CD4-positive, alpha-beta T cell (primary cell): ENCODE data around the gene CCL11. TPM values are rescaled to one million over a fixed set of nuclear protein-coding genes. Genes with fewer than 3 reads are reported as not detected.

Source experiments
- ATAC-seq: fragments of 200-7000 bp; cut with Tn5 transposase; one replicate; pipeline ENCODE4 v1.10.0; 2022; ENCODE audit warnings: mild to moderate bottlenecking; ENCODE audit not compliant: poor library complexity
- CTCF ChIA-PET: fragments of 350-600 bp; sonication (Branson Sonifier 250); formaldehyde crosslinking; loops from one replicate; lab custom pipeline; 2021; ENCODE audit warnings: antibody characterized with exemption, inconsistent platforms; lab: Charles Lee
- POLR2A ChIA-PET: fragments of 350-600 bp; sonication (Branson Sonifier 250); formaldehyde crosslinking; loops from one replicate; lab custom pipeline; 2021; ENCODE audit warnings: antibody characterized with exemption, inconsistent platforms; lab: Charles Lee
- DNase-seq, 14 experiments: peaks; one replicate each; pipeline ENCODE4 v3.0.0-alpha.2; 2013 to 2020; ENCODE audit warnings: mixed read lengths in 2 of 14
- H3K27ac ChIP-seq, 2 donors: one replicate each; pipeline versions ENCODE4 v1.5.1 to v1.7.0; 2013; ENCODE audit warnings: low read length in 2 of 2, low read depth in 1 of 2, mild to moderate bottlenecking in 1 of 2
- H3K27me3 ChIP-seq, 2 experiments: 1 replicate in 1 of 2; 2 replicates in 1 of 2; pipeline versions ENCODE4 v1.6.1 to v1.7.0; 2013; ENCODE audit warnings: low read length in 2 of 2, control low read depth in 1 of 2, mild to moderate bottlenecking in 1 of 2, moderate library complexity in 1 of 2; ENCODE audit not compliant: insufficient read depth in 2 of 2, control insufficient read depth in 1 of 2
- H3K36me3 ChIP-seq: one replicate; pipeline ENCODE4 v1.6.1; 2013; ENCODE audit warnings: low read length, control low read depth; ENCODE audit not compliant: insufficient read depth
- H3K4me1 ChIP-seq: one replicate; pipeline ENCODE4 v1.6.1; 2013; ENCODE audit warnings: low read length, control low read depth; ENCODE audit not compliant: insufficient read depth
- H3K4me3 ChIP-seq: one replicate; pipeline ENCODE4 v1.5.1; 2013; ENCODE audit warnings: mild to moderate bottlenecking, low read length, moderate library complexity
- H3K9me3 ChIP-seq, 2 experiments: 1 replicate in 1 of 2; 2 replicates in 1 of 2; pipeline versions ENCODE4 v1.6.1 to v1.7.0; 2013; ENCODE audit warnings: low read length in 2 of 2, mild to moderate bottlenecking in 2 of 2, control low read depth in 1 of 2, moderate library complexity in 1 of 2; ENCODE audit not compliant: control insufficient read depth in 1 of 2, insufficient read depth in 1 of 2
- H3K27ac Mint-ChIP-seq: one replicate; pipeline ENCODE4 v1.8.0; 2020; ENCODE audit warnings: mixed read lengths
- H3K27me3 Mint-ChIP-seq: one replicate; pipeline ENCODE4 v1.8.0; 2021; ENCODE audit warnings: mixed read lengths
- H3K36me3 Mint-ChIP-seq: one replicate; pipeline ENCODE4 v1.8.0; 2021; ENCODE audit warnings: low read depth, mixed read lengths
- H3K4me1 Mint-ChIP-seq: one replicate; pipeline ENCODE4 v1.8.0; 2021; ENCODE audit warnings: low read depth, mixed read lengths
- H3K4me3 Mint-ChIP-seq: one replicate; pipeline ENCODE4 v1.8.0; 2020; ENCODE audit warnings: mild to moderate bottlenecking, mixed read lengths
- H3K9me3 Mint-ChIP-seq: one replicate; pipeline ENCODE4 v1.8.0; 2020; ENCODE audit warnings: mixed read lengths
- CTCF ChIP-seq: fragments of 200-600 bp; IDR thresholded peaks from one replicate; pipeline ENCODE4 v1.8.0; 2022; ENCODE audit warnings: antibody characterized with exemption, mild to moderate bottlenecking
- intact Hi-C, 2 experiments: fragments of 100-400 bp; cut with DNase I in 1 of 2; cut with micrococcal nuclease in 1 of 2; formaldehyde crosslinking; loops; one replicate each; pipeline versions ENCODE4 v1.15.1 to v1.9.0; 2023 to 2025; cut with DNase I, micrococcal nuclease
- total RNA-seq, 174 experiments: library from RNA in 2 of 174; stranded (reverse) in 2 of 174; gene quantifications; one replicate each; pipeline ENCODE4 v1.2.3 and lab custom pipeline; 2021 to 2026

Gene CCL11
- total RNA-seq, 2 experiments from 2014 or later, result not detected

- no peaks in the 10 kb centered on the region for H3K9me3 Mint-ChIP-seq
- Histone ChIP-seq H3K4me1 (no peaks in the 10 kb centered on the region), H3K27me3 (peaks cover 0 to 2% of the 10 kb centered on the region in 2 experiments), H3K4me3 (no peak overlapping the region), H3K27ac (no peak overlapping the region), H3K36me3 (no peaks in the 10 kb centered on the region), H3K9me3 (no peaks in the 10 kb centered on the region)
- DNase-seq (no peak), ATAC-seq (no peak)
- no peaks in the 10 kb centered on the region for H3K4me1 Mint-ChIP-seq
- no peaks in the 10 kb centered on the region for H3K36me3 Mint-ChIP-seq
- ChIA-PET POLR2A (no interaction called here), CTCF (no interaction called here)
- no peak for TF ChIP-seq CTCF
- intact Hi-C loops, result no loop called here
- H3K4me3 Mint-ChIP-seq, result no peak overlapping the region
- no peak overlapping the region for H3K27ac Mint-ChIP-seq
- H3K27me3 Mint-ChIP-seq, result peaks cover 55% of the 10 kb centered on the region
Measured at GRCh38 chr17:34287875-34288274, 2.3 kb downstream of the CCL11 start.

- H3K27ac Mint-ChIP-seq, result no peak overlapping the region
- CTCF ChIA-PET, result no interaction called here
- H3K4me3 ChIP-seq, result no peak overlapping the region
- H3K4me1 Mint-ChIP-seq, result no peaks in the 10 kb centered on the region
- POLR2A ChIA-PET, result no interaction called here
- H3K9me3 Mint-ChIP-seq, result no peaks in the 10 kb centered on the region
- peaks cover 44% of the 10 kb centered on the region for H3K27me3 Mint-ChIP-seq
- intact Hi-C loops, result no loop called here
- no peaks in the 10 kb centered on the region for H3K36me3 ChIP-seq
- ATAC-seq (no peak), DNase-seq (no peak)
- no peak overlapping the region for H3K27ac ChIP-seq
- no peak for TF ChIP-seq CTCF
- H3K4me1 ChIP-seq, result no peaks in the 10 kb centered on the region
- no peak overlapping the region for H3K4me3 Mint-ChIP-seq
- no peaks in the 10 kb centered on the region for H3K36me3 Mint-ChIP-seq
- H3K27me3 ChIP-seq, result peaks cover 0 to 2% of the 10 kb centered on the region in 2 experiments
- no peaks in the 10 kb centered on the region for H3K9me3 ChIP-seq
Measured at GRCh38 chr17:34290586-34290985, 5.0 kb downstream of the CCL11 start.

DNA sequence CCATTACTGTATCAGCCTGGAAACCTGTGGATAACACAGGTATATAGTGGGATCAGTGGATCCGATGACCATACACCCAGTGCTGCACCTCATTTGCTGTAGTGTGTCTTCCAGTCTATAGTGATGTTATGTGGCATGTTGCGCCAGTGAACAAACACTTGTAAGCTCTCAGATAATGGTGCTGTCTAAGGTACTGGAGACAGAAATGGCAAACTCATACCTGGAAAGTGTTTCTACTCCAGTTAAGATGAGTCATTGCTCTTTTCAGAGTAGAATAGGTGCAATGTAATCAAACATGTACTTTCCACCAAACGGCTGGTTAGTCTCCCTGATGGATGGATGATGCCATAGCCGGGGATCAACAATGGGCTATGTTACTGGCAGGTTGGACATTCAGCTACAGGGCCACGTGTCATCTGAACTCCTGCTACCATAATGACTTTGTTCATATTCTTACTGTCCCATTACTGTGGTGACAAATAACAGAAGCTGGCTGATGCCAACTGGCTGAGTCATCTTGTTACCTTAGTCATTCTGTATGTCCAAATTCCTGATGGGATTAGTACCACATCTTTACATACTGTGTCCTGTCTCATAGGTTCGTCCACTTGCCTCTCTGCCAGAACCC is 6.3 kb downstream of the CCL11 start:
- Mint-ChIP-seq H3K4me1 (no peaks in the 10 kb centered on the region), H3K36me3 (no peaks in the 10 kb centered on the region), H3K27ac (no peak overlapping the region), H3K4me3 (no peak overlapping the region), H3K9me3 (no peaks in the 10 kb centered on the region), H3K27me3 (peaks cover 32% of the 10 kb centered on the region)
- TF ChIP-seq CTCF, result no peak
- Histone ChIP-seq H3K27me3 (peaks cover 0 to 2% of the 10 kb centered on the region in 2 experiments), H3K4me1 (no peaks in the 10 kb centered on the region), H3K4me3 (no peak overlapping the region), H3K27ac (no peak overlapping the region), H3K9me3 (no peaks in the 10 kb centered on the region), H3K36me3 (no peaks in the 10 kb centered on the region)
- intact Hi-C loops, result no loop called here
- DNase-seq, result no peak
- CTCF ChIA-PET, result no interaction called here
- no peak for ATAC-seq
- POLR2A ChIA-PET, result no interaction called here
